ENCODE data around the gene NAT10.

Gene NAT10

DNA sequence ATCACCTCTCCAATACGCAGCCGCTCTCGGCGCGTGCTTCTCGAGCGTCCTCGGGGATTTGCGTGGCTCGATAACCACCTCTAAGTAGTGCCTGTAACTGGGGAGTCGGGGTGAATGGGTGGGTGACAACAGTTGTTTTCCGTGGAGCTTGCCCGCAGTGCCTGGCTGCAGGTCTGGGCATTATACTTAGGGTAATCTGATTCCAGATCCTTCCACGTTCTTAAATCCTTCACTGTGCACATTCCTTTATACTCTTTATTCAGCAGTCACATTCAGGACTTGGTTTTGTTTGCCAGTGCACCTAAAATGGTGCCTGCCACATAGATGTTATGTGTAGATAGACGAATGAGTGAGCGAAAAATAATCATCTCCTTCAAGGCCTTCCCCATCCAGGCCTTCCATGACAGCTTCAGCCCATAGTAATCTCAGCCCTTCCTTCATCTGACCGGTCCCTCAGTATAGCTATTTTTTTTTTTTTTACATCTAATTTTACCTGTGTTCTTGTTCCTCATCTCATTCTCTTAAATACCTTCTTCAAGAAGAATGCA lies 602 bp downstream of the NAT10 start:
- TF ChIP-seq SIN3A (IDR thresholded peaks at IDR 0.05; ENCODE audit: borderline replicate concordance, insufficient read depth, low read length) (no peak), POLR2AphosphoS5 (IDR thresholded peaks at IDR 0.05; ENCODE audit: low read depth, low read length) (no peak), TAF1 (IDR thresholded peaks at IDR 0.05; ENCODE audit: borderline replicate concordance, insufficient read depth, low read length) (no peak), FOXP2 (optimal IDR thresholded peaks at IDR 0.05; ENCODE audit: borderline replicate concordance, extremely low read depth, extremely low read length, insufficient read depth) (no peak)
- TF ChIP-seq, protein P1, sequence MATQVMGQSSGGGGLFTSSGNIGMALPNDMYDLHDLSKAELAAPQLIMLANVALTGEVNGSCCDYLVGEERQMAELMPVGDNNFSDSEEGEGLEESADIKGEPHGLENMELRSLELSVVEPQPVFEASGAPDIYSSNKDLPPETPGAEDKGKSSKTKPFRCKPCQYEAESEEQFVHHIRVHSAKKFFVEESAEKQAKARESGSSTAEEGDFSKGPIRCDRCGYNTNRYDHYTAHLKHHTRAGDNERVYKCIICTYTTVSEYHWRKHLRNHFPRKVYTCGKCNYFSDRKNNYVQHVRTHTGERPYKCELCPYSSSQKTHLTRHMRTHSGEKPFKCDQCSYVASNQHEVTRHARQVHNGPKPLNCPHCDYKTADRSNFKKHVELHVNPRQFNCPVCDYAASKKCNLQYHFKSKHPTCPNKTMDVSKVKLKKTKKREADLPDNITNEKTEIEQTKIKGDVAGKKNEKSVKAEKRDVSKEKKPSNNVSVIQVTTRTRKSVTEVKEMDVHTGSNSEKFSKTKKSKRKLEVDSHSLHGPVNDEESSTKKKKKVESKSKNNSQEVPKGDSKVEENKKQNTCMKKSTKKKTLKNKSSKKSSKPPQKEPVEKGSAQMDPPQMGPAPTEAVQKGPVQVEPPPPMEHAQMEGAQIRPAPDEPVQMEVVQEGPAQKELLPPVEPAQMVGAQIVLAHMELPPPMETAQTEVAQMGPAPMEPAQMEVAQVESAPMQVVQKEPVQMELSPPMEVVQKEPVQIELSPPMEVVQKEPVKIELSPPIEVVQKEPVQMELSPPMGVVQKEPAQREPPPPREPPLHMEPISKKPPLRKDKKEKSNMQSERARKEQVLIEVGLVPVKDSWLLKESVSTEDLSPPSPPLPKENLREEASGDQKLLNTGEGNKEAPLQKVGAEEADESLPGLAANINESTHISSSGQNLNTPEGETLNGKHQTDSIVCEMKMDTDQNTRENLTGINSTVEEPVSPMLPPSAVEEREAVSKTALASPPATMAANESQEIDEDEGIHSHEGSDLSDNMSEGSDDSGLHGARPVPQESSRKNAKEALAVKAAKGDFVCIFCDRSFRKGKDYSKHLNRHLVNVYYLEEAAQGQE (IDR thresholded peaks at IDR 0.05; ENCODE audit: insufficient read depth in 1 of 2, low read depth in 2 of 2, low read length in 2 of 2), result no peak

DNA sequence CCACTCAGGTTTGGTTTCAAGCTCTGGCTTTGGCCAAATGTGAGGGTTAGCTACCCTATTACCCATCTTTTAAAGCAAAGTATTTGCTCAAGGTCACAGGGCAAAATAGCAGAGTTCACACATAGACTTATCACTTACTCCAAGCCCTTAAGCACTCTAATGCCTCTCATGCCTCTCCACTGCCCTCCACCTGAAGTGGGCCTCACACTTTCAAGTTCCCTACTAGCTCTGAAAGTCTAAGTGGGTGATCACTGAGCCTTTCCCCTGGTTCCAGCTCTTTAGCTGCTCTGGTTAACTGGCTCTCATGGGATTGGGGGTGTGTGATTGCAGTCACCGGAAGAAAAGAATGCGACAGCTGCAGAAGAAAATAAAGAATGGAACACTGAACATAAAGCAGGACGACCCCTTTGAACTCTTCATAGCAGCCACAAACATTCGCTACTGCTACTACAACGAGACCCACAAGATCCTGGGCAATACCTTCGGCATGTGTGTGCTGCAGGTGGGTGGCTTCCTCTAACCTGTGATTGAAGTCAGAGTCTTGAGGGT lies 6.4 kb downstream of the NAT10 start:
- TF ChIP-seq POLR2AphosphoS5 (IDR thresholded peaks at IDR 0.05; ENCODE audit: low read depth, low read length) (no peak), SIN3A (IDR thresholded peaks at IDR 0.05; ENCODE audit: borderline replicate concordance, insufficient read depth, low read length) (no peak), TAF1 (IDR thresholded peaks at IDR 0.05; ENCODE audit: borderline replicate concordance, insufficient read depth, low read length) (no peak), FOXP2 (optimal IDR thresholded peaks at IDR 0.05; ENCODE audit: borderline replicate concordance, extremely low read depth, extremely low read length, insufficient read depth) (no peak)
- TF ChIP-seq, protein P1 (IDR thresholded peaks at IDR 0.05; ENCODE audit: insufficient read depth in 1 of 2, low read depth in 2 of 2, low read length in 2 of 2), result no peak

DNA sequence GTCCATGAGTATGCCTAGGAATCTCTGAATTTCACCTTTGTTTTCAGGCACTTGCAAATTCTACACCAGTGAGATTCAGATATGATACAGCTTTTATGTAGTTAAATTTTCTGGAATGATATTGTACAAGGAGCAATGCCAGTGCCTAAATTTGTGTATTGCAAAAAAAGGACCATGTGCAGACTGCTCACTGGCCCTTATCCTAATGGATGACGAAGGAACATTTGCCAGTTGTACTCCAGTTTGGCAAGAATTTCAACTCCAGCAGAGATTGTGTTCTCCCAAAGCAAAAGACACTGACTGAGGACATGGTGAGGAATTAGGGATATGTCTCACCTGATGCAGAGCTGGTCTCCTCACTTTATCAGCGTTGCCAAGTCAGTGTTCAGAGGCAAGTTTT lies 8.6 kb downstream of the NAT10 start:
- TF ChIP-seq, protein P1 (IDR thresholded peaks at IDR 0.05; ENCODE audit: insufficient read depth in 1 of 2, low read depth in 2 of 2, low read length in 2 of 2), result no peak
- no peak for TF ChIP-seq FOXP2 (optimal IDR thresholded peaks at IDR 0.05; ENCODE audit: borderline replicate concordance, extremely low read depth, extremely low read length, insufficient read depth)
- no peak for TF ChIP-seq POLR2AphosphoS5 (IDR thresholded peaks at IDR 0.05; ENCODE audit: low read depth, low read length)
- no peak for TF ChIP-seq TAF1 (IDR thresholded peaks at IDR 0.05; ENCODE audit: borderline replicate concordance, insufficient read depth, low read length)

DNA sequence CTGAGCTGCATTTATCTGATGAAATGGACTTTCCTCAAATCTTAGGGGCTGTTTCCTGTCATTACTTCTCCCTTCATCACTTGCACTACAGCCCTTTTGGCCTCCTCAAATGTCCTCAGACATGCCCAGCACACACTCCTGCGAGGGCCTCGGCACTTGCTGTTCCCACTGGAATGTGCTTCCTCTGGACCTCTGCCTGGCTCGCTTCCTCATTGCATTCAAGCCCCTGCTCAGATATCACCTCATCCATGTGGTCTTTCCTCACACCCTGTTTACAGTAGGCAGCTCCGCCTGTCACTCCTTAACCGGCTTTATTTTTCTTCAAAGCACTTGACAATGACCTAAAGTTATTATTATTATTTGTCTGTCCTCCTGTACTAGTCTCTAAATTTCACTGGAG lies 9.0 kb downstream of the NAT10 start:
- TF ChIP-seq, protein P1 (IDR thresholded peaks at IDR 0.05; ENCODE audit: insufficient read depth in 1 of 2, low read depth in 2 of 2, low read length in 2 of 2), result no peak
- TF ChIP-seq FOXP2 (optimal IDR thresholded peaks at IDR 0.05; ENCODE audit: borderline replicate concordance, extremely low read depth, extremely low read length, insufficient read depth) (no peak), POLR2AphosphoS5 (IDR thresholded peaks at IDR 0.05; ENCODE audit: low read depth, low read length) (no peak), TAF1 (IDR thresholded peaks at IDR 0.05; ENCODE audit: borderline replicate concordance, insufficient read depth, low read length) (no peak), SIN3A (IDR thresholded peaks at IDR 0.05; ENCODE audit: borderline replicate concordance, insufficient read depth, low read length) (no peak)
